Bone marrow (tissue), 2 donors: Measurements from ENCODE around the gene INPP5A.

ENCODE experiments used
- DNase-seq, 2 donors: peaks; one replicate each; lab custom pipeline; 2025; lab: John Stamatoyannopoulos, UW

INPP5A gene

DNA sequence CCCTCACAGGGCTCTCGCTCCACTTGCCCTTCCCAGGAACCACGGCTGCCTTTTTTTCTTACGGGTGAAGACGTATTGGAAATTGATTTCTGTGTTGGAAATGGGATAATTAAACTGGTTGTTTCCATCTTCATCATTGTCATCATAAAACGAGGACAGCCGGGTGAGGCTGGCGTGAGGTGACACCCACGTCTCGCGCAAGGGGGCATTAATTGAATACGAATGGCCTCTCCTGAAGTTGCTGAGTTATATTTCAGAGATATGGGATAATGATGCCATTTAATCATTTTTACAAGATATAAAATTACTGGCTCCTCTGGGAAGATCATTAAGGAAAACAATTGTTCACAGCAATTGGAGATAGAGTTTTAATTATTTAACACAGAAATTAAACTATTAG is 266.7 kb downstream of the INPP5A start:
- DNase-seq: no peak

GRCh38 chr10:132804785-132805426 is 267.3 kb downstream of the INPP5A start:
- no peak for DNase-seq

DNA sequence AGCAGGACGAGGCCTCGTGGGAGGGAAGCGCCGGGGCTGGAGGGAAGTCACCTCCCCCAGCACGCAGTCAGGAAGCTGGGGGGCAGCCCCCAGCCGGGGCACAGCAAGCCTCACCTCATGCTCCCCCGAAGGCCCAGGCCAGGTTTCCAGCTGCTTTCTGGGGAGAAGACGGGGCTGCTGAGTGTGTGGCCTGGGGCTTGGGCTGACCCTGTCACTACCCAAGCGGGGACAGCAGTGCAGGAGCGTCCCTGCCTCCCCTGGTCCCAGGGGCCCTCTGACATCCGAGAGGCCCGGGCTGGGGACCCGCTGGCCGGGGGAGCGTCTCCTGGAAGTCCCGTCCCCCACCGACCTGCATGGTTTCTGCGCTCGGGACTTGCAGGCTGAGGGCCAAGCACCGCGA is 268.0 kb downstream of the INPP5A start:
- DNase-seq: no peak

- DNase-seq: no peak
Measured at GRCh38 chr10:132806110-132806509, 268.5 kb downstream of the INPP5A start.

DNA sequence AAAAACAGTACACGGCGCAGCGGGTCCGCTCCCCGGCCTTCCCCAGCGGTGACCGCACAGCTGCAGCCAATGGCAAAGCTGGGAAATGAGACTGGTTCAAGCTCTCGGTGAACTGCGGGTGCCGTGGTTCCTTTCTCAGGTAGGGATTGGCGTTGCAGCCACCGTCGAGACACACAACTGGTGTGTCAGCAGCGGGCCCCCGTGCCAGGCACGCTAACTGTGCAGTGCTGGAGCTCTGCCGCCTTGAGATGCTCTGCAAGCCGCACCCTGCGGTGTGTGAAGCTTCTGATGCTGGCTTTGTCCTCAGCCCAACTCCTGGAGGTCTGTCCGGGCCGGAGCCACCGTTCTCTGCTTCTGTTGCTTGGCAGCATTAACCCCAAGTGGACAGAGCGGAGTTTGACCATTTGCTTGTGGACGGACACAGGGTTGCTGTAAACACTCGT is 269.0 kb downstream of the INPP5A start:
- DNase-seq: no peak

- no peak for DNase-seq
Measured at GRCh38 chr10:132807621-132808049, 270.0 kb downstream of the INPP5A start.

GRCh38 chr10:132808383-132809231 is 271.0 kb downstream of the INPP5A start:
- DNase-seq: no peak

DNA sequence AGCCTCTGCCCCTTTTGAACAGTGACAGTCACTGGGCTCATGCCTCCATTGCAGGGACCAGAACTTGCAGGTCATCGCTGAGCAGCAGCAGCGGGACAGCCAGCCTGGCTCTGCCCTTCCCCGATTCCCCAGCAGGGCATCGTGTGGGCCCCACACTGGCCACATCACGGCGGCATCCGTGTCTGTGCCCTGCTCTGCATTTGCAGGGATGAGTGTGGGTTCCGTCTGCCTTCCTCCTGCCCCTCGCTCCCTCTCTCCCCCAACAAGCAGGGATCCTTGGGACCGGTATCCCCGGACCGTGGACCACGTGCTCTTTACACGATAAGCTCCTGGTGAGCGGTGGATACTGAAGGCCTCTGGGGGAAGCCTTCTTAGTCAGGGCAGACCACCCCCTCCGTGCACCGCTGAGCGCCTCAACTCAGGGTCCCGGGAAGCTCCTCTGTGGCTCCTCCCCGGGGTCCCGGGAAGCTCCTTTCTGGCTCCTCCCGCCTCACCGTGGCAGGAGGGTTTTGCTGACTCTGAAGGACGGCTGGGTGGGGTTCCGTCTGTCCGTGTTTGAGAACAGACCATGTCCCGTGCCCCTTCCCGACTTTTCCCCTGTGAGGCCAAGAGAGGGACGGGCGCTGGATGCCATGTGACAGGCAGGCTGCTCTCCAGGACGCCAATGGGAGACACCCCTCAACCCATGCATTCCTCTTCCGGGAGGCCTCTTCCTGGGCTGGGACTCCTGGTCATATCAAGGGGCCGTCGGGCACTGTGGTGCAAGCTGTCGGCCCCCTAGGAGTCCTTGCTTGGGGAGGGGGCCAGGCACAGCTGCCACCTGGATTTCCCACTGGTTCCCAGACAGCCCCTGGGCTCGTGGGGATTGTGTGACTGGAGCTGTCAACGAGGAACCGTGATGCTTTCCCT is 271.9 kb downstream of the INPP5A start:
- no peak for DNase-seq

DNA sequence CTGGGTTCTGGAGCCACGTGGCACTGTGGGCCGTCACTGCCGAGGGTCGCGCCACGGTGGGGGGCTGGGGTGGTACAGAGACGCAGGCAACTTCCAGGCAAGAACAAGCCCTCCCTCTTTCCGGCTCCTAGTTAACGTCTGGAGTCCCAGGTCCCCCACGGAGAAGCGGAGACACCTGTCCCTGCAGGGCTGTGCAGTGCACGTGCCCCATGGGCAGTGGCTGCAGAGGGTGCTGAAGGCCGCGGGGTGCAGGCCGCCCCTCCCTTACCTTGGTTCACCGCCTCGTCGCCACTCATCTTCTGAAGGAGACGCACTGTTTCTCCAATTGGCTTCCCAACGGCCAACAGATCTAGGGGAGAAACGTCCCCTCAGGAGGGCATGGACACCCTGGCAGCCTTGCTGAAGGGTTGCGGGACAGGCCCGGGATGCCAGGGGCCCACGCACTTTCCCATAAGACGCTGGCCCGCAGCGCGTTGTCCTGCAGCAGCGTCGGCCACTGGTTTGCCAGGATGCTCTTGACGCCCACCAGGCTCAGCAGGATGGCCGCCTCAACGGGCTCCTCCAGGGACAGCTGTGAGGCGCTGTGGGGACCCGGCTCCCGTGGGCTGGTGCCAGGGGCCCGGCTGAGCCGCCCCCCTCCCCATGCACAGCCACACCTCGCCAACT is 272.7 kb downstream of the INPP5A start:
- no peak for DNase-seq

DNA sequence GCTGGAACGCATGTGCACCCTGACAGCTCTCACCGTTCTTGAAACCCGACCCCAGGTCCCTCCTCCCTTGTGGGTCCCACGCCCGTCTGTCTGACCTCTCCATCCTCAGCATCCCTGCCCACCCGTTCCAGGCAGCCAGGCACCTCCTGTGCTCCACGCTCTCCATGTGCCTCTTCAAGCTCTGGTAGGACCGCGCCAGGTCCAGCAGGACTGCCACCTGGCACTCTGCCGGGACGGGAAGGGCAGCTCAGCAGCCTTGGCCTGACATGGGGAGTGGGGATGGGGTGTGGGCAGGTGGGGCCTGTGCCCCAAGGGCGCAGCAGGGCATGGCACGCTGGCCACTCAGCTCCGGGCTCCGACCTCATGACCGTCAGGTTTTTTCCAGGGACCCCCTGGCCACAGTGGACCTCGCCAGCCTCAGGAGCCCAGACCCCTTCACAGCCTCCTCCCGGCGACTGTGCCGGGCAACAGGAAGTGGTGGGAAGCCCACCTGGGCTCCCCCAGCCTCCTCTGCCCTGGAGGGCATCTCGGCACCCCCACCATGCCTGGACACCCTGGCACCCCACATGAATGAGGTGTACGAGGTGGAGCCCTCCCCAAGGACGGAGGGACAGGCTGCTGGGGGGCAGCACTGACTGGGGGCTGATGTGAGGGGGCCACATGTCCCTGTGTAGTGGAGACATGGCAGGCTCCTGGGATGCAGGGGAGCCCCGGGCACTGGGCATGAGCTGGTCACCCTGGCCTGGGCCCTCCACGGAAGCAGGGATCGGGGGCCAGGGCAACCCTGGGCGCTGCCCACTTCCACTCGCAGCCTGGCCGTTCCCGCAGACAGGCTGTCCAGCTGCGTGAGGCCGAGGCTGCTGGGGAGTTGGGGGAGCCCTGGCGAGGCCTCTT is 273.5 kb downstream of the INPP5A start:
- DNase-seq: no peak

- no peak for DNase-seq
Measured at GRCh38 chr10:132811891-132812481, 274.4 kb downstream of the INPP5A start.

GRCh38 chr10:132812520-132812919 is 274.9 kb downstream of the INPP5A start:
- DNase-seq: no peak

GRCh38 chr10:132813001-132813401 is 275.4 kb downstream of the INPP5A start:
- DNase-seq: no peak

- no peak for DNase-seq
Measured at GRCh38 chr10:132813560-132814468, 276.2 kb downstream of the INPP5A start.

- no peak for DNase-seq
Measured at GRCh38 chr10:132814469-132814856, 276.9 kb downstream of the INPP5A start.

DNA sequence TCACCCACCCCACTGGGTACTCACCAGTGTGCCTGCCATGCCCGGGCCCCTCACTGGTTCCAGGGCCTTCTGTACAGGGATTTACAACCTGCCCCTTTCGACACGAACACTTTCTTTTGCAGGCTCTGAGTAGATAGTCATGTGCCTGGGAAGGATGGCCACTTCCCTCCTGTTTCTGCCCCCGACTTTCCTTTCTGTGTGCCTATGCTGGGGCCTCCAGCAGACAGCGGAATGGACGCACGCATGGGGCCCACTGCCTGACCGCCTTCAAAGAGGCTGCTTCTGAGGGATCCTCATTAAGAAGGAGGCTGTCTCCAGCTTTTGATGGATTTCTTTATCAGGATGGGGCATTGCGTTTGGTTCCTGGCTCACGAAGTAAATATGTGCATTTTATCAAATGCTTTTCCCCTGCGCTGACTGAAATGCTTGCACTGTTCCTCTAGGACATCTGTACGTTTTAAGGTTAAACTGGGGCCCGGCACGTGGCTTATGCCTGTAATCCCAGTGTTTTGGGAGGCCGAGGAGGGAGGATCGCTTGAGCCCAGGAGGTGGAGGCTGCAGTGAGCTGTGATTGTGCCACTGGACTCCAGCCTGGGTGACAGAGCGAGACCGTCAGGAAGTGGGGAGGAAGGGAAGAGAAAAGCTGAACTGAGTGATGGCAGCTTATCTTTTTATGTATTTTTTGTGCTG is 277.7 kb downstream of the INPP5A start:
- DNase-seq: no peak

DNA sequence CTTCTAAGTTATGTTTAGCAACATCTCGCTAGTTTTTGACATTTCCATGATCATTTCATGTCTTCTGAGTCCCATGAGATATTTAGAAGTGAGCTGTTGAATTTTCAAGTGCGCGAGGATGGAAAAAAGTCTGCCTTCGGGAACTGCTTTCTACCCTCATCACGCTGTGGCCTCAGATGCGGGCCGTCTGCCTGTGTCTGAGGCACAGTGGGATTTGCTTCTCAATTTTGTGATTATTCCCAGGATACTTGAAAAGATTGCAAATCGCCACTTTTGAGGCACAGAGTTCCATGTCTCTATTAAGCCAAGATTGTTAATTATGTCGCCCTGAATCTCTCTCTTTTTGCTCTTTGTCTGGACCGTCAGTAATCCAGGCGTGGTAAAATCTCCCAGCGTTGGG is 279.1 kb downstream of the INPP5A start:
- DNase-seq: no peak

- DNase-seq: no peak
Measured at GRCh38 chr10:132817701-132818211, 280.2 kb downstream of the INPP5A start.
